ENCODE measurements around the gene MED9.

DNA sequence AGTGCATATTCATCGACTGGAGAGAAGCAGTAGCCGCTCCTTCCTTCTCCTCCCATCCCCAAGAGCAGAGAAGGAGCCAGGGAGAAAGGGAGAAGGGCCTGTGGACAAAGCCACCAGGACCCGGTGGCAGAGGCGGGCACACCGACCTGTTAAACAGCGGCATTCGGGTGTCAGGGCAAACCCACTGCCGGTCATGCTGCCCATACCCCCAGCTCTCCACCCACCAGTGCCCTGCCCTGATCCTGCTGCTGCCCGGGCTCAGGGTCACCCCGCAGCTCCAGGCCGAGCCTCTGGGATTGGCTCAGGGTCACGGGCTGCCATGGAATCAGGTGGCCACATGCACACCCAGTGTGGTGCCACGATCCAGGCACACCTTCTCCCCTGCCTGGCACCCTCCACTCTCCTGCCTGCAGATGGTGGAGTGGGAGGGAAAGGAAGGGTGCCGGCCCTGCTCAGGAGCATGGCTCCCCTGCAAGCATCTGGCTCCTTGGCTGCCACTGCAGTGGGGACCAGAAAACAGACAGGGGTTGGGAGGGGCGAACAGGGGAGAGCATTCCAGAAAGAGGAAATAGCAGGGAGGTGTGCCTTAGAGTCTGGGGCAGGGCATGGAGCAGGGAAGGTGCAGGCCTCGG, 37.7 kb downstream of the MED9 start:
- TF ChIP-seq ZNF140 (tag by site-specific recombination; IDR thresholded peaks at IDR 0.05) (no peak), ZBTB17 (tag by site-specific recombination; IDR thresholded peaks at IDR 0.05) (no peak)
